ENCODE measurements around the gene EIF3I. TPM values are rescaled to one million over a fixed set of nuclear protein-coding genes. Genes with fewer than 3 reads are reported as not detected.

The EIF3I gene
- total and polyA plus RNA-seq, 2 of the 8 experiments (the other 6 are each of a cell fraction or from before 2014, with no cell fraction given): 247 to 346 TPM

- Histone ChIP-seq H2BK20ac (ENCODE audit: low read length) (no peak within 1 kb of the TSS), H3K27me3 (replicated peaks in 1 of 4; ENCODE audit: control insufficient read depth in 3 of 4, extremely low read depth in 1 of 4, insufficient read depth in 3 of 4, low read length in 3 of 4) (peaks cover 0 to 4% (median 2%) of the 10 kb centered on the region in 4 experiments; a peak in 3 of 7 replicates), H3K79me1 (ENCODE audit: low read depth, low read length) (peaks cover 2% of the 10 kb centered on the region; the same call in 1 of the 2 replicates), H4K91ac (replicated peaks; ENCODE audit: insufficient read length, low read length) (no peak within 1 kb of the TSS), H3K4me1 (replicated peaks in 1 of 4; ENCODE audit: control insufficient read depth in 3 of 4, insufficient read depth in 4 of 4, low read length in 3 of 4) (peaks cover 0 to 10% (median 2%) of the 10 kb centered on the region in 4 experiments; a peak in 2 of 7 replicates), H2BK12ac (ENCODE audit: low read depth, low read length) (no peak within 1 kb of the TSS), H3K36me3 (ENCODE audit: control insufficient read depth in 2 of 4, insufficient read depth in 4 of 4, low read length in 3 of 4) (no peaks in the 10 kb centered on the region; a peak in 1 of 8 replicates), H3K4me2 (ENCODE audit: insufficient read depth in 1 of 2, low read depth in 2 of 2, low read length in 2 of 2) (no peak within 1 kb of the TSS), H3K18ac (ENCODE audit: extremely low read depth, low read length) (no peak within 1 kb of the TSS), H3K9ac (replicated peaks in 1 of 4; ENCODE audit: extremely low read depth in 1 of 4, low read depth in 3 of 4, low read length in 3 of 4) (no peak within 1 kb of the TSS), H3K23ac (ENCODE audit: insufficient read length) (no peak within 1 kb of the TSS), H3K79me2 (ENCODE audit: control insufficient read depth in 1 of 2, insufficient read depth in 2 of 2, low read length in 2 of 2) (no peaks in the 10 kb centered on the region), H3K23me2 (ENCODE audit: low read depth, low read length) (peaks cover 8% of the 10 kb centered on the region; the same call in 1 of the 2 replicates), H2BK120ac (replicated peaks; ENCODE audit: low read depth, low read length) (no peak within 1 kb of the TSS), H3K9me3 (ENCODE audit: insufficient read depth in 2 of 2, low read depth in 1 of 2, low read length in 1 of 2) (no peaks in the 10 kb centered on the region), H3K14ac (ENCODE audit: insufficient read length) (no peak within 1 kb of the TSS), H2BK5ac (ENCODE audit: low read depth, low read length) (no peak within 1 kb of the TSS), H2BK15ac (ENCODE audit: low read length) (no peak within 1 kb of the TSS), H2AK5ac (ENCODE audit: low read depth, low read length) (no peak within 1 kb of the TSS), H4K8ac (ENCODE audit: extremely low read depth, insufficient read depth, low read length) (no peak within 1 kb of the TSS; the same call in 1 of the 2 replicates), H3K4ac (replicated peaks; ENCODE audit: insufficient read length, low read depth, low read length) (no peak within 1 kb of the TSS), H4K20me1 (replicated peaks in 1 of 2; ENCODE audit: control insufficient read depth in 1 of 2, insufficient read depth in 2 of 2, low read length in 2 of 2) (peaks cover 0 to 2% of the 10 kb centered on the region in 2 experiments), H3K27ac (ENCODE audit: low read depth, low read length) (no peak within 1 kb of the TSS), H3K56ac (replicated peaks; ENCODE audit: insufficient read length, low read depth, low read length) (no peak within 1 kb of the TSS), H3K4me3 (ENCODE audit: extremely low read depth in 1 of 4, insufficient read depth in 2 of 4, low read depth in 3 of 4, low read length in 4 of 4) (no peak within 1 kb of the TSS), H4K5ac (ENCODE audit: insufficient read length, low read depth, low read length) (no peak within 1 kb of the TSS), H2AFZ (ENCODE audit: low read length) (no peak within 1 kb of the TSS)
- DNase-seq (ENCODE audit: low read depth in 1 of 2, low spot score in 2 of 2) (no peak), FAIRE-seq (no peak)
- CTCF ChIA-PET (ENCODE audit: partially characterized antibody): interaction anchor here (1.0 to 1.9 kb wide), 4 partner anchors 12 to 136 kb away, joined by 3 to 7 read pairs (median 4); partner anchors contain the start of gene TMEM39B
- WGBS, 2 experiments (ENCODE audit: extremely low coverage in 1 of 2, insufficient coverage in 1 of 2, insufficient read length in 1 of 2, insufficient replicate concordance in 2 of 2, low coverage in 1 of 2, low lambda C conversion rate in 2 of 2, missing lambda C conversion rate in 1 of 2): 81% methylated on average over 5 of the region's 5 CpGs; no CpG with 5 or more reads in 1 of the 2 experiments
- no peak for TF ChIP-seq MAFK (IDR thresholded peaks at IDR 0.05; ENCODE audit: low read depth, low read length)
- TF ChIP-seq POLR2AphosphoS5 (IDR thresholded peaks at IDR 0.05; ENCODE audit: low read depth, low read length): 0 out of 2 replicates have a peak, but pooled peaks have one; percentile 3
- TF ChIP-seq CHD1 (IDR thresholded peaks at IDR 0.05; ENCODE audit: low read depth, low read length): no peak
- no peak for TF ChIP-seq CHD2 (IDR thresholded peaks at IDR 0.05; ENCODE audit: low read length)
- no peak for TF ChIP-seq YY1 (IDR thresholded peaks at IDR 0.05; ENCODE audit: low read depth, low read length)
- POLR2A ChIA-PET (ENCODE audit: partially characterized antibody): interaction anchor here (1.2 to 8.9 kb wide), 4 partner anchors 11 to 124 kb away, joined by 3 to 91 read pairs (median 10); partner anchors contain the start of genes CCDC28B, EIF3I and TMEM234
These were observed 13.3 kb upstream of the EIF3I start, which contains the start of gene DCDC2B for GRCh38 chr1:32208891-32209328. DCDC2B (plus strand) TSS chr1:32209089; CDS start chr1:32209094, 5 bp downstream.
